Measurements from ENCODE around the gene SPTLC3. TPM values are rescaled to one million over a fixed set of nuclear protein-coding genes. Genes with fewer than 3 reads are reported as not detected.

The SPTLC3 gene
- total and polyA plus RNA-seq, 12 donors, result 1.4 to 15.7 (median 8.7) TPM

- 77 to 85% (median 82%) methylated on average over 4 of the region's 4 CpGs for WGBS, 4 donors
- no peaks in the 10 kb centered on the region for H3K9me3 ChIP-seq (replicated peaks in 1 of 3)
- H3K4me1 ChIP-seq (replicated peaks in 1 of 2), result no peaks in the 10 kb centered on the region
- TF ChIP-seq POLR2A (IDR thresholded peaks at IDR 0.05), result no peak
- TF ChIP-seq CTCF (IDR thresholded peaks at IDR 0.05), result no peak
- DNase-seq, result no peak
- H3K27ac ChIP-seq, result no peak overlapping the region
- no peak overlapping the region for H3K4me3 ChIP-seq
- intact Hi-C loops (cut with DNase I), result no loop called here
- no peaks in the 10 kb centered on the region for H3K27me3 ChIP-seq
- no peaks in the 10 kb centered on the region for H3K36me3 ChIP-seq (replicated peaks in 1 of 2)
Measured at GRCh38 chr20:12975833-12976608, 32.8 kb upstream of the SPTLC3 start.

GRCh38 chr20:12976720-12977309, 32.0 kb upstream of the SPTLC3 start:
- intact Hi-C loops (cut with DNase I), result no loop called here
- Histone ChIP-seq H3K27me3 (no peaks in the 10 kb centered on the region), H3K4me3 (no peak overlapping the region), H3K9me3 (replicated peaks in 1 of 3) (no peaks in the 10 kb centered on the region), H3K4me1 (replicated peaks in 1 of 2) (no peaks in the 10 kb centered on the region), H3K36me3 (replicated peaks in 1 of 2) (no peaks in the 10 kb centered on the region), H3K27ac (no peak overlapping the region)
- 79 to 88% (median 85%) methylated on average over 6 of the region's 6 CpGs for WGBS, 4 donors
- no peak for TF ChIP-seq POLR2A (IDR thresholded peaks at IDR 0.05)
- TF ChIP-seq CTCF (IDR thresholded peaks at IDR 0.05), result no peak
- no peak for DNase-seq

- intact Hi-C loops (cut with DNase I), result no loop called here
- Histone ChIP-seq H3K36me3 (replicated peaks in 1 of 2) (no peaks in the 10 kb centered on the region), H3K4me1 (replicated peaks in 1 of 2) (no peaks in the 10 kb centered on the region), H3K4me3 (no peak overlapping the region), H3K27ac (no peak overlapping the region), H3K27me3 (no peaks in the 10 kb centered on the region), H3K9me3 (replicated peaks in 1 of 3) (no peaks in the 10 kb centered on the region)
- DNase-seq, result no peak
- WGBS, 4 donors, result 60 to 86% (median 82%) methylated on average over 3 of the region's 3 CpGs
- TF ChIP-seq POLR2A (IDR thresholded peaks at IDR 0.05) (no peak), CTCF (IDR thresholded peaks at IDR 0.05) (no peak)
Measured at GRCh38 chr20:12977328-12978125, 31.2 kb upstream of the SPTLC3 start.

- intact Hi-C loops (cut with DNase I), result no loop called here
- H3K27me3 ChIP-seq, result no peaks in the 10 kb centered on the region
- WGBS, 4 donors, result 73 to 94% (median 83%) methylated on average over 1 of the region's 1 CpG
Measured at GRCh38 chr20:12978126-12978394, 30.7 kb upstream of the SPTLC3 start.

More at GRCh38 chr20:12978126-12978394, 30.7 kb upstream of the SPTLC3 start:
- Histone ChIP-seq H3K4me1 (replicated peaks in 1 of 2) (no peaks in the 10 kb centered on the region), H3K36me3 (replicated peaks in 1 of 2) (no peaks in the 10 kb centered on the region), H3K9me3 (replicated peaks in 1 of 3) (no peaks in the 10 kb centered on the region), H3K27ac (no peak overlapping the region), H3K4me3 (no peak overlapping the region)
- TF ChIP-seq POLR2A (IDR thresholded peaks at IDR 0.05), result no peak
- TF ChIP-seq CTCF (IDR thresholded peaks at IDR 0.05), result no peak
- DNase-seq, result no peak

Data from adrenal gland (tissue), 12 donors.